GM12864 (cell line): ENCODE measurements around the gene ADAM22.

Experiments used
- DNase-seq: peaks from one replicate; pipeline ENCODE4 v3.0.0-alpha.2; 2011; ENCODE audit warnings: low read depth
- H3K4me3 ChIP-seq: 2 replicates; pipeline ENCODE4 v1.5.1; 2011; ENCODE audit warnings: mild to moderate bottlenecking, low read depth, low read length, control low read depth
- TF ChIP-seq, protein P1 (sequence below): IDR thresholded peaks from 2 replicates; pipeline ENCODE4 v1.5.1; 2011; ENCODE audit warnings: low read depth, mild to moderate bottlenecking, moderate library complexity, low read length, control low read depth, inconsistent platforms; ENCODE audit errors: missing control alignments

Gene ADAM22

DNA sequence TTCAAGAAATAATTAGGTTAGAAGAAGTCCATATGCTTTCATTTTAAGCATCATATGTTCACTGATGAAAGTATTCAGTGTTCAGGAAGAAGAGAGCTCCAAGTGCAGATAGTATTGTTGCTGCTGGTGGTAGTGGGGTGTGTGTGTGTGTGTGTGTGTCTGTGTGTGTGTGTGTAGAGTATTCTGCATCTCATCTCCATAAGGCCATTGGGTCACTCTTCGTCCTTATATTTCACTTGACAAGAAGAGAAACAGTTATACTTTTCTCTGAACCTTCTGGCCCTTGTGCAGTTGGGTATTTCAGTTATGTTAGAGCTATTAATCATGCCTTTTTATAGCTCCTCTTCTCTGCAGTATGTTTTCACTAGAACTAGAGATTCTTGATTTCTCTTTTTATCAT lies 26.2 kb downstream of the ADAM22 start:
- DNase-seq = no peak
- TF ChIP-seq, protein P1, sequence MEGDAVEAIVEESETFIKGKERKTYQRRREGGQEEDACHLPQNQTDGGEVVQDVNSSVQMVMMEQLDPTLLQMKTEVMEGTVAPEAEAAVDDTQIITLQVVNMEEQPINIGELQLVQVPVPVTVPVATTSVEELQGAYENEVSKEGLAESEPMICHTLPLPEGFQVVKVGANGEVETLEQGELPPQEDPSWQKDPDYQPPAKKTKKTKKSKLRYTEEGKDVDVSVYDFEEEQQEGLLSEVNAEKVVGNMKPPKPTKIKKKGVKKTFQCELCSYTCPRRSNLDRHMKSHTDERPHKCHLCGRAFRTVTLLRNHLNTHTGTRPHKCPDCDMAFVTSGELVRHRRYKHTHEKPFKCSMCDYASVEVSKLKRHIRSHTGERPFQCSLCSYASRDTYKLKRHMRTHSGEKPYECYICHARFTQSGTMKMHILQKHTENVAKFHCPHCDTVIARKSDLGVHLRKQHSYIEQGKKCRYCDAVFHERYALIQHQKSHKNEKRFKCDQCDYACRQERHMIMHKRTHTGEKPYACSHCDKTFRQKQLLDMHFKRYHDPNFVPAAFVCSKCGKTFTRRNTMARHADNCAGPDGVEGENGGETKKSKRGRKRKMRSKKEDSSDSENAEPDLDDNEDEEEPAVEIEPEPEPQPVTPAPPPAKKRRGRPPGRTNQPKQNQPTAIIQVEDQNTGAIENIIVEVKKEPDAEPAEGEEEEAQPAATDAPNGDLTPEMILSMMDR = no peak
- H3K4me3 ChIP-seq = no peak overlapping the region

DNA sequence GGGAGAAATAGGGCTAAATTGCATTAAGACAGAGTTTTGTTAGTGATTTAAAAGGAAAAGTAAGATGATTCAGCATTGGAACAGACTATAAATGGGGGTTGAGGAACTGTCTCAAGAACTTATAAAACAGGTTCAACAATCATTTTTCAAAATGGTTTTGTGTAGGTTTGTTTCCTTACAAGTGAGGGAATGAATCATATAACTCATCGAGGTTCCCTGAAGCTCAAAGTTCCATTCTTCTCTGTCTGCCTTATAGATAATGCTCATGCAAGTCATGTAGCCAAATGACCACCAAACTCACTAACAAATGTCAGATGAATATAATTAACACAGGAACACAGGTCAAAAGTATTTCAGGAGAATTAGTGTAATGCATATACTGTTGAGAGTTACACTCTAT lies 27.7 kb downstream of the ADAM22 start:
- DNase-seq = no peak
- TF ChIP-seq, protein P1 = no peak
- no peak overlapping the region for H3K4me3 ChIP-seq

DNA sequence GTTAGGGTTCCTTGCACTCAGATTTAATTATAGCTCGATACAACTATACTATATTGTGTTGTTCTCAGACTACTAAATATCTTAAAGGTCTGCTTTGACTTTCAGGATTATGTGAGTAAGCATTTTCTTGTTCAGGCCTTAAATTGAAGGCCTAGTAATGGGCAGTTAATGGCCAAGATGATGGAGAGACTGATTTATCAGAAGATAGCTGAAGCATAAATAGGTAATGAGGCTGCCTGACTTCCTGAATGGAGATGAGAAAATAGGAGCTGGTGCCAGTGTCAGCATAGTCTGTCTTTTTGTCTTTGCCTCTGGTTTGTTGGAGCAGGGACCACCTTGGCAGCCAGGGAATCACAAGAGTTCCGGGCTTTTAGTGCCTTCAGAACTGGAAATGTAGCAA lies 32.2 kb downstream of the ADAM22 start:
- TF ChIP-seq, protein P1 = no peak
- no peak for DNase-seq
- H3K4me3 ChIP-seq = no peak overlapping the region

DNA sequence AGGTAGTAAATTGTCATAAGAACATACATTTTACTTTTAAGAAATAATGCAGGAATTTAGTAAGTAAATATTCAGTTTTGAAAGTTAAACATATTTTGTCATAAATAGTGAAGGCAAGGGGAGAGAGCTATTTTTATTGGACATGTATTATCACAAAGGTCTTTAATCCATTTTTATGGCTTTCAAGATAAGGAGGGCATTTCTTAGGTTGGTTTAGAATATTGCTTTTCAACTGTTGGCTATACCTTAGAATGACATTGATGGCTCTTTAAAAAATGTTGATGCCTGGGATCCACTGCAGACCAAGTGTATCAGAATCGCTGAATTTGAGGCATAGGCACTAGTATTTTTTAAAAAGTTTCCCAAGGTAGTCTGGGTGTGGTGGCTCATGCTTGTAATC lies 34.0 kb downstream of the ADAM22 start:
- TF ChIP-seq, protein P1 = no peak

DNA sequence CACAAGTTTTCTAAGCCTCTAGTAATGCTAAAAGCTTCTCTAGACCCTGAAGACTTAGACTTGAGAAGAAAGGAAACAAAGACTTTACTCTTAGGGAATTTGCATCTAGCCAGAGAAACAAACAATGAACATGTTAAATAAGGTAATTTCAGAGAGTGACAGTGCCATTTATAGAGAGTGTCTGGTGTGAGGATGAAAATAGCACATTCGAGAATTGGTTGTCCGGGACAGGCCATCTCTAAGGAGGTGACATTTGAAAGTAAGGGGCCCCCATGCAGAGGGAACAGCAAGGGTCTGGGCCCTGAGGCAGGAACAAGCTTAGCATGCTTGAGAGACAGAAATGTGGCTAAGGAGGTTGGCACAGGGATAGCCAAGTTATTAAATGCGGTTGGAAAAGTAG lies 48.1 kb downstream of the ADAM22 start:
- TF ChIP-seq, protein P1 = no peak
- no peak for DNase-seq
- H3K4me3 ChIP-seq = no peak overlapping the region

More for the DNA sequence above, 34.0 kb downstream of the ADAM22 start:
- DNase-seq = no peak
- H3K4me3 ChIP-seq = no peak overlapping the region

DNA sequence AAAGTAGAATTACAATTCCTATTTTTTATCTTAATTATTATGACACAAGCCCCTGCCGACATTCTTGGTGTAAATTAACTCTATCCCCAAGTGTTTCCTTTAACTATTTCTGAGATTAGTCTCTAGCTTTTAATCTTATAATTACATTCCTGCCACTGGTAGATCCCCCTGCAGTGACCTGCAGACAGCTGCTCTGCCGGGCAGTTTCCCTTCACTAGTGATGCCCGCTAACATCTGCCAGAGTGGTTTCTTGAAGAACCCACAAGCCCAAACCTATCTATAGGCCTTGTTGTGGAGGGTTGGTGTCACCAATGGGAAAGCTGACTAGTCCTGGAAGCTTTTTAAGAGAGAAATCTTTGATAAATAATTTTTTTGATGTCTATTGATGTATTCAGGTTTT lies 50.0 kb downstream of the ADAM22 start:
- TF ChIP-seq, protein P1 = no peak

DNA sequence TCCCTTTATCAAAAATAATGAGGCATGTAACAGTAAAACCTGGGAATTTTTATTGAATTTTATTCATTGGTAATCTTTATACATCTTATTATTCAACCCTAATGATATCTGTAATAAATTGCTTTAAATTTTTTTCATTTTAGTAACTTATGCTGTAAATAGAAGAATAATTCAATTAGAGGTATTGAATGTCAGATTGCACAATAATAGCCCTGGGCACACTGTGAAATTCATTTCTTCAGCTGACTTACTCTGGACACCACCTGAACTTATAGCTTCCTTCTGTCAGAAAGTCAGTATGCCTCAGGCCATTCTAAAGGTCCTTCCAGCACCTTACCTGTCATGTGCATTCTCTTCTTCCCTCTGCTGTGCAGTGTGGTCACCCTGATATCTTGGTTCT lies 59.2 kb downstream of the ADAM22 start:
- TF ChIP-seq, protein P1 = no peak
- no peak for DNase-seq
- H3K4me3 ChIP-seq = no peak overlapping the region

More for the DNA sequence above, 50.0 kb downstream of the ADAM22 start:
- H3K4me3 ChIP-seq = no peak overlapping the region
- no peak for DNase-seq
